ENCODE measurements around the gene SIN3A.

DNA sequence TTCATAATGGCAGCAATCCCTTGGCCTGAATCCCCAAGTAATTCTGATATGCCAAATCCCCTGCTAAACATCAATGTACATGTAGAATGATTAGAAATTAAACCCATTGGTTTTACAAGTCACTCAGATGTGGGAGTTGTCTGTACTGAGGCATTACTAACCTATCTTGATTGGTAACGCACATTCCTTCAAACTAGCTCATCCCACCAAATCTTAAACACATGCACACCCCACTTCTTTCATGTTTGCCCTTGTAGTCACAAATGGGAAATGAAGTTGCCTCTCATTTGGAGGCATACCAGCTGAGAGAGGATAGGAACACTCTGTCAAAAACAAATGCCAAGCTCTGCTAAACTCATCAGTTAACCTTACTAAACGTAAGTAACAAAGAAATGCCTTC lies 54.0 kb downstream of the SIN3A start:
- TF ChIP-seq, protein P1, sequence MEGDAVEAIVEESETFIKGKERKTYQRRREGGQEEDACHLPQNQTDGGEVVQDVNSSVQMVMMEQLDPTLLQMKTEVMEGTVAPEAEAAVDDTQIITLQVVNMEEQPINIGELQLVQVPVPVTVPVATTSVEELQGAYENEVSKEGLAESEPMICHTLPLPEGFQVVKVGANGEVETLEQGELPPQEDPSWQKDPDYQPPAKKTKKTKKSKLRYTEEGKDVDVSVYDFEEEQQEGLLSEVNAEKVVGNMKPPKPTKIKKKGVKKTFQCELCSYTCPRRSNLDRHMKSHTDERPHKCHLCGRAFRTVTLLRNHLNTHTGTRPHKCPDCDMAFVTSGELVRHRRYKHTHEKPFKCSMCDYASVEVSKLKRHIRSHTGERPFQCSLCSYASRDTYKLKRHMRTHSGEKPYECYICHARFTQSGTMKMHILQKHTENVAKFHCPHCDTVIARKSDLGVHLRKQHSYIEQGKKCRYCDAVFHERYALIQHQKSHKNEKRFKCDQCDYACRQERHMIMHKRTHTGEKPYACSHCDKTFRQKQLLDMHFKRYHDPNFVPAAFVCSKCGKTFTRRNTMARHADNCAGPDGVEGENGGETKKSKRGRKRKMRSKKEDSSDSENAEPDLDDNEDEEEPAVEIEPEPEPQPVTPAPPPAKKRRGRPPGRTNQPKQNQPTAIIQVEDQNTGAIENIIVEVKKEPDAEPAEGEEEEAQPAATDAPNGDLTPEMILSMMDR (IDR thresholded peaks at IDR 0.05): no peak
- TF ChIP-seq EZH2 (IDR thresholded peaks at IDR 0.05; ENCODE audit: borderline replicate concordance, insufficient read depth, low read depth, low read length, poor library complexity, severe bottlenecking): no peak
